ENCODE data around the gene SBNO1. TPM values are rescaled to one million over a fixed set of nuclear protein-coding genes. Genes with fewer than 3 reads are reported as not detected.
"Not testable (repeated sequence)": the region's sequence is repeated elsewhere in the genome, so short reads cannot be mapped to it uniquely, and the experiment has no call there.

SBNO1 gene
- total RNA-seq, 2 experiments from 2014 or later: 44.3 to 45.4 TPM

- Mint-ChIP-seq H3K36me3 (ENCODE audit: low read depth) (peaks cover 57% of the 10 kb centered on the region), H3K27me3 (no peaks in the 10 kb centered on the region)
Measured at GRCh38 chr12:123250471-123251383, 113.9 kb downstream of the SBNO1 start.

GRCh38 chr12:123248996-123249741 is 115.5 kb downstream of the SBNO1 start:
- ChIA-PET CTCF (interaction anchor here (0.9 to 6.0 kb wide), 3 partner anchors 10 to 361 kb away, joined by 3 to 40 read pairs (median 3); no protein-coding TSS in a partner anchor), POLR2A (interaction anchor here (0.8 to 3.1 kb wide), 2 partner anchors 16 to 274 kb away, joined by 3 to 13 read pairs; partner anchors contain the start of genes MPHOSPH9, MTRFR and OGFOD2)
- H3K36me3 Mint-ChIP-seq (ENCODE audit: low read depth): peaks cover 53% of the 10 kb centered on the region
- intact Hi-C loops (cut with micrococcal nuclease); H3K9me3 Mint-ChIP-seq; H3K27ac Mint-ChIP-seq; DNase-seq; H3K27me3 Mint-ChIP-seq; ATAC-seq; H3K4me3 Mint-ChIP-seq: not testable (repeated sequence)
- peaks cover 57% of the 10 kb centered on the region for H3K4me1 Mint-ChIP-seq (ENCODE audit: low read depth)

More at GRCh38 chr12:123250471-123251383, 113.9 kb downstream of the SBNO1 start:
- no peak for TF ChIP-seq CTCF (IDR thresholded peaks at IDR 0.05)
- Mint-ChIP-seq H3K27ac (peak overlapping the region; percentile 49), H3K4me1 (ENCODE audit: low read depth) (peaks cover 58% of the 10 kb centered on the region), H3K4me3 (no peak overlapping the region), H3K9me3 (peaks cover 6% of the 10 kb centered on the region)
- no peak for DNase-seq
- ChIA-PET CTCF (interaction anchor here (0.9 to 6.0 kb wide), 2 partner anchors 12 to 19 kb away, joined by 3 to 40 read pairs; no protein-coding TSS in a partner anchor), POLR2A (interaction anchor here (0.8 to 3.1 kb wide), 5 partner anchors 12 to 18 kb away, joined by 3 to 13 read pairs (median 4); partner anchors contain the start of genes MPHOSPH9 and MTRFR)
- ATAC-seq: no peak
- intact Hi-C loops (cut with micrococcal nuclease): no loop called here

- H3K27ac Mint-ChIP-seq: peak overlapping the region; percentile 68
- intact Hi-C loops (cut with micrococcal nuclease); H3K27me3 Mint-ChIP-seq; H3K9me3 Mint-ChIP-seq; H3K4me3 Mint-ChIP-seq; DNase-seq; ATAC-seq: not testable (repeated sequence)
- H3K36me3 Mint-ChIP-seq (ENCODE audit: low read depth): peaks cover 44% of the 10 kb centered on the region
- CTCF ChIA-PET: interaction anchor here (0.9 to 6.0 kb wide), 4 partner anchors 9 to 360 kb away, joined by 3 to 40 read pairs (median 6); partner anchors contain the start of genes MPHOSPH9 and MTRFR
- peaks cover 56% of the 10 kb centered on the region for H3K4me1 Mint-ChIP-seq (ENCODE audit: low read depth)
- POLR2A ChIA-PET: interaction anchor here (1.4 to 3.1 kb wide), 2 partner anchors 10 to 15 kb away, joined by 4 to 13 read pairs; partner anchors contain the start of genes MPHOSPH9 and MTRFR
Measured at GRCh38 chr12:123248129-123248528, 116.5 kb downstream of the SBNO1 start.

- Mint-ChIP-seq H3K9me3 (peaks cover 6% of the 10 kb centered on the region), H3K4me3 (no peak overlapping the region), H3K4me1 (ENCODE audit: low read depth) (peaks cover 59% of the 10 kb centered on the region), H3K27ac (peak overlapping the region; percentile 51), H3K36me3 (ENCODE audit: low read depth) (peaks cover 56% of the 10 kb centered on the region), H3K27me3 (no peaks in the 10 kb centered on the region)
- ChIA-PET CTCF (interaction anchor here (0.6 kb wide), 1 partner anchor 68 kb away, joined by 4 read pairs; no protein-coding TSS in a partner anchor), POLR2A (no interaction called here)
- no peak for DNase-seq
- intact Hi-C loops (cut with micrococcal nuclease): no loop called here
- no peak for TF ChIP-seq CTCF (IDR thresholded peaks at IDR 0.05)
- no peak for ATAC-seq
Measured at GRCh38 chr12:123245678-123246077, 119.0 kb downstream of the SBNO1 start.

- ChIA-PET POLR2A (interaction anchor here (1.6 to 3.2 kb wide), 3 partner anchors 11 to 20 kb away, joined by 3 to 28 read pairs (median 7); partner anchors contain the start of genes MPHOSPH9 and MTRFR), CTCF (no interaction called here)
- no peak for TF ChIP-seq CTCF (IDR thresholded peaks at IDR 0.05)
- ATAC-seq: no peak
- Mint-ChIP-seq H3K4me3 (no peak overlapping the region), H3K27me3 (no peaks in the 10 kb centered on the region), H3K36me3 (ENCODE audit: low read depth) (peaks cover 52% of the 10 kb centered on the region), H3K9me3 (peaks cover 6% of the 10 kb centered on the region), H3K27ac (peak overlapping the region; percentile 72), H3K4me1 (ENCODE audit: low read depth) (peaks cover 53% of the 10 kb centered on the region)
- DNase-seq: no peak
- intact Hi-C loops (cut with micrococcal nuclease): loop anchor here (2.0 kb wide), 1 partner anchor 15 kb away; no protein-coding TSS in a partner anchor
Measured at GRCh38 chr12:123243671-123244262, 120.9 kb downstream of the SBNO1 start.

Data from activated CD8-positive, alpha-beta T cell treated with anti-CD3 and anti-CD28 coated beads for 36 hours (primary cell).